ENCODE measurements around the gene NRXN3.

DNA sequence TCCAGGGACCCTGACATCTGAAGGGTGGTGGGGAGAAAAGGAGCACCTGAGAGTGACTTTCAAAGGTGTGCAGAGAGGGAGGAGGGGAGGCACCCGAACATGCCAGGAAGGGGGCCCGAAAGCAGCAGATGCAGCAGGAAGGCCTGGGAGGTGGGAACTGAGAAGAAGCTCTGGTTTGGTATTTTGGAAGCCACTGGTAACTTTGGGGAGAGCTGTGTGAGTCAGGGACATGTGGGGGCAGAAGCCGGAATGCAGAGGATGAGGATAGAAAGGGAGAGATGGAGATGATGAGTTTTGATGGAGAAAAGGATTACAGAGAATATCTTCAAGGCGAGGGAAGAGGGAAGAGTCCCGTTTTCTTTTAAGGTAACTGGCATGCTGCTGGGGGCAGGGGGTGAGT, 50.1 kb downstream of the NRXN3 start:
- TF ChIP-seq CTCF (IDR thresholded peaks at IDR 0.05) (no peak), POLR2A (IDR thresholded peaks at IDR 0.05) (no peak)

All from body of pancreas (tissue), 4 donors.